Esophagus muscularis mucosa (tissue), 4 donors: Measurements from ENCODE around the gene PHAF1. TPM values are rescaled to one million over a fixed set of nuclear protein-coding genes. Genes with fewer than 3 reads are reported as not detected.

ENCODE experiments used
- DNase-seq: peaks from one replicate; pipeline ENCODE4 v3.0.0-alpha.2; 2017; ENCODE audit errors: extremely low spot score
- H3K27ac ChIP-seq, 4 donors: fragments of 200-600 bp; sonication (generic); replicated peaks in 1 of 4; 1 replicate in 3 of 4; 2 replicates in 1 of 4; pipeline ENCODE4 v1.5.1; 2016 to 2019; ENCODE audit warnings: mild to moderate bottlenecking in 1 of 4
- H3K27me3 ChIP-seq, 4 donors: fragments of 200-600 bp; sonication (generic); one replicate each; pipeline versions ENCODE4 v1.5.1 to v1.6.0; 2016 to 2019
- H3K36me3 ChIP-seq, 4 donors: fragments of 200-600 bp; sonication (generic); one replicate each; pipeline ENCODE4 v1.5.1; 2016 to 2019
- H3K4me1 ChIP-seq, 4 donors: fragments of 200-600 bp; sonication (generic); one replicate each; pipeline ENCODE4 v1.5.1; 2016 to 2019
- H3K4me3 ChIP-seq, 4 donors: fragments of 200-600 bp; sonication (generic); 1 replicate in 2 of 4; 2 replicates in 2 of 4; pipeline ENCODE4 v1.5.1; 2016 to 2019; ENCODE audit warnings: mild to moderate bottlenecking in 4 of 4, moderate library complexity in 1 of 4
- H3K9me3 ChIP-seq, 4 donors: fragments of 200-600 bp; sonication (generic); 1 replicate in 3 of 4; 2 replicates in 1 of 4; pipeline ENCODE4 v1.5.1; 2016 to 2019
- CTCF ChIP-seq, 3 experiments: fragments of 200-600 bp in 2 of 3; fragments of 450-650 bp in 1 of 3; sonication (generic) in 2 of 3; IDR thresholded peaks; one replicate each; pipeline ENCODE4 v1.5.1; 2017 to 2019; ENCODE audit warnings: antibody characterized with exemption in 3 of 3, mild to moderate bottlenecking in 2 of 3, moderate library complexity in 1 of 3
- EP300 ChIP-seq: sonication (generic); formaldehyde crosslinking; IDR thresholded peaks from one replicate; pipeline ENCODE4 v1.6.1; 2017; ENCODE audit warnings: antibody characterized with exemption
- POLR2A ChIP-seq: fragments of 450-650 bp; IDR thresholded peaks from one replicate; pipeline ENCODE4 v1.6.1; 2017; ENCODE audit warnings: antibody characterized with exemption, moderate library complexity, mild to moderate bottlenecking, low read depth
- POLR2AphosphoS5 ChIP-seq, 2 donors: sonication (generic); formaldehyde crosslinking; IDR thresholded peaks; one replicate each; pipeline ENCODE4 v1.6.1; 2017; ENCODE audit warnings: antibody characterized with exemption in 2 of 2
- WGBS: methylation state at CpG from one replicate; pipeline ENCODE4 v1.1.5; 2018; 5-methylcytosine and 5-hydroxymethylcytosine counted together
- intact Hi-C: fragments of 100-400 bp; cut with DNase I; formaldehyde crosslinking; loops from one replicate; pipeline ENCODE4 v1.15.1; 2023
- total RNA-seq, 4 donors: library from RNA; depleted of rRNA; stranded (reverse); fragments of >200 nt; gene quantifications; one replicate each; pipeline versions ENCODE4 v1.1.0 to v1.2.1, GENCODE V29; 2016

The PHAF1 gene
- total RNA-seq, 4 donors from 2014 or later = 11.4 to 23.7 (median 17.1) TPM

DNA sequence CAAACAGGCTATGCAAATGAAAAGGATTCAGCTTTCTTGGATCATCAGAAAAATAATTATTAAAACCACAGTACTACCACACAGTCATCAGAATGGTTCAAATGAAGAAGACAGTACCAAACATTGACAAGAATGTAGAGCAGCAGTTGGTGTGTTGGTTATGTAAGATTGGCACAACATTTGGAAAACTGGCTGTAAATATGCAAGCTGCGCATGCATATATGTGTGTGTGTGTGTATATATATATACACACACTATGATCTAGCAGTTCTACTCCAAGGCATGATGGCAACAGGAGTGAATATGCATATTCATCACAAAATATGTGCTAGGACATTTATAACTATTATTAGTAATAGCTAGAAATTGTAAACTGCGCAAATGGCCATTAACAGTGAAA lies 34.4 kb upstream of the PHAF1 start:
- peaks cover 6 to 54% (median 35%) of the 10 kb centered on the region in 4 donors for H3K36me3 ChIP-seq
- H3K27ac ChIP-seq = no peak overlapping the region
- no peak for DNase-seq
- 98% methylated on average over 2 of the region's 2 CpGs for WGBS
- H3K4me3 ChIP-seq = no peak overlapping the region
- no peaks in the 10 kb centered on the region for H3K27me3 ChIP-seq
- H3K9me3 ChIP-seq = no peaks in the 10 kb centered on the region
- TF ChIP-seq POLR2AphosphoS5 (IDR thresholded peaks at IDR 0.05) (no peak), POLR2A (no peak), EP300 (no peak), CTCF (IDR thresholded peaks at IDR 0.05) (no peak)
- no peaks in the 10 kb centered on the region for H3K4me1 ChIP-seq
- intact Hi-C loops = no loop called here

- H3K4me1 ChIP-seq = no peaks in the 10 kb centered on the region
- no peak overlapping the region for H3K4me3 ChIP-seq
- no peaks in the 10 kb centered on the region for H3K9me3 ChIP-seq
- H3K27ac ChIP-seq = no peak overlapping the region
- no peak for TF ChIP-seq POLR2A
- no peak for TF ChIP-seq CTCF (IDR thresholded peaks at IDR 0.05)
- TF ChIP-seq EP300 = no peak
- TF ChIP-seq POLR2AphosphoS5 (IDR thresholded peaks at IDR 0.05) = no peak
- no peak for DNase-seq
- H3K36me3 ChIP-seq = peaks cover 1 to 41% (median 28%) of the 10 kb centered on the region in 4 donors
- 93% methylated on average over 4 of the region's 4 CpGs for WGBS
- intact Hi-C loops = no loop called here
- H3K27me3 ChIP-seq = no peaks in the 10 kb centered on the region
Observed at GRCh38 chr16:67077871-67078270, 31.9 kb upstream of the PHAF1 start.

DNA sequence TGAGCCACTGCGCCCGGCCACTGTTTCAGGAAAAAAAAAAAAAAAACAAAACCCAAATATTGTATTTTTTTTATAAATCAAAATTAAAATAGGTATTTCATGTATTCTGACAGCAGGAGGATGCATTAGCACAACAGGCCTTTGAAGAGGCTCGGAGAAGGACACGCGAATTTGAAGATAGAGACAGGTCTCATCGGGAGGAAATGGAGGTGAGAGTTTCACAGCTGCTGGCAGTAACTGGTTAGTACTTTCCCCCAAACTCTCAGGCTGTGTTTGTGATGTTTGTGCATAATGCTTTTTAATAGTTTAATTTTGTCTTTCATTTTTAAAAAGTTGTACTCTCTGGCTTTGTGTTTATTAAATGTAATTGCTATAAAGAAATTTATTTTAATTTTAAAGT lies 27.6 kb upstream of the PHAF1 start:
- H3K27ac ChIP-seq = no peak overlapping the region
- H3K4me3 ChIP-seq = no peak overlapping the region
- intact Hi-C loops = no loop called here
- 94% methylated on average over 6 of the region's 6 CpGs for WGBS
- peaks cover 0 to 8% (median 6%) of the 10 kb centered on the region in 4 donors for H3K4me1 ChIP-seq
- H3K36me3 ChIP-seq = peaks cover 0 to 31% (median 24%) of the 10 kb centered on the region in 4 donors
- no peaks in the 10 kb centered on the region for H3K9me3 ChIP-seq
- no peaks in the 10 kb centered on the region for H3K27me3 ChIP-seq
- no peak for DNase-seq
- TF ChIP-seq POLR2AphosphoS5 (IDR thresholded peaks at IDR 0.05) (no peak), POLR2A (no peak), CTCF (IDR thresholded peaks at IDR 0.05) (no peak), EP300 (no peak)

DNA sequence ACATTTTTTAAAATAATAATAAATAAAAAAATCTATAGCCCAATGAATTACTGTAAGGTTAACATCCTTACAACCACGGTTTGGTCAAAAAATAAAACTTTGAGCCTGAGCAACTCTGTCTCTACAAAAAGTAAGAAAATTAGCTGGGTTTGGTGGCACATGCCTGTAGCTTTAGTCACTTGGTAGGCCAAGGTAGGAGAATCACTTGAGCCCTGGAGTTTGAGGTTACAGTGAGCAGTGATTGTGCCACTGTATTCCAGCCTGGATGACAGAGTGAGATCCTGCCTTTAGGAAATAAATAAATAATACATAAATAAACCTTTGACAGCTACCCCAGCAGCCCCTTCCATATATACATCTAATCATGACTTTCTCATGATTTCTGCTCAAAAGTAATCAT lies 26.9 kb upstream of the PHAF1 start:
- no peak overlapping the region for H3K4me3 ChIP-seq
- peaks cover 0 to 8% (median 6%) of the 10 kb centered on the region in 4 donors for H3K4me1 ChIP-seq
- H3K27ac ChIP-seq = no peak overlapping the region
- no peak for DNase-seq
- H3K36me3 ChIP-seq = peaks cover 0 to 30% (median 22%) of the 10 kb centered on the region in 4 donors
- no peak for TF ChIP-seq CTCF (IDR thresholded peaks at IDR 0.05)
- TF ChIP-seq EP300 = no peak
- no peaks in the 10 kb centered on the region for H3K9me3 ChIP-seq
- no peaks in the 10 kb centered on the region for H3K27me3 ChIP-seq
- WGBS = 93% methylated on average over 1 of the region's 1 CpG
- intact Hi-C loops = no loop called here

DNA sequence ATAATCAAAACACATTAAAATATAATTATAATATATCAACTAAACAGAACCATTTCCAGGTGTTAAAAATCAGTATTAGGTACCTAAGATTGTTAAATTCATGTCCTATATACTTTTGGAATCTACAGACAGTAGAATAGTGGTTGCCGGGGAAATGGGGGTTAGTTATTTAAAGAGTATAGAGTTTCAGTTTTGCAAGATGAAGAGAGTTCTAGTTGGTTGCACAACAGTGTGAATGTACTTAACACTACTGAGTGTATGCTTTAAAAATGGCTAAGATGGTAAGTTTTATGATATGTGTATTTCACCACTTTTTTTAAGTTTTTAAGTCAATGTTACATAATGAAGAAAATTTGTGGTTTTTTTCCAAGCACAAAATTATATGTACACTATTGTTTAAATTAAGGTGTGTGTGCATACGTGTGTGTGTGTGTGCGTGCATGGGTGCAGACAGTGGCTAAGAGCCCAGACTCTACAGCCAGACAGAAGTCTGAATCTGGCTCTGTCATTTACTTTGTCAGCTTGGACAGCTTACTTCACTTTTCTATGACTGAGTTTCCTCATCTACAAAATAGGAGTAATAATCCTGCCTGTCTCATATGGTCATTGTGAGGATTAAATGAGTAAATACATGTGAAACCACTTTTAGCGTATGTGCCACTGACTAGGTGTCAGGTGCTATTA lies 25.3 kb upstream of the PHAF1 start:
- no peak overlapping the region for H3K27ac ChIP-seq
- intact Hi-C loops = no loop called here
- no peak for DNase-seq
- H3K9me3 ChIP-seq = no peaks in the 10 kb centered on the region
- no peaks in the 10 kb centered on the region for H3K27me3 ChIP-seq
- H3K36me3 ChIP-seq = peaks cover 0 to 21% (median 17%) of the 10 kb centered on the region in 4 donors
- H3K4me1 ChIP-seq = peaks cover 0 to 8% (median 6%) of the 10 kb centered on the region in 4 donors
- TF ChIP-seq POLR2A = no peak
- TF ChIP-seq CTCF (IDR thresholded peaks at IDR 0.05) = no peak
- TF ChIP-seq EP300 = no peak
- no peak for TF ChIP-seq POLR2AphosphoS5 (IDR thresholded peaks at IDR 0.05)
- H3K4me3 ChIP-seq = no peak overlapping the region
- 98% methylated on average over 4 of the region's 4 CpGs for WGBS
